ENCODE results near the gene LRRC14B.

The LRRC14B gene

DNA sequence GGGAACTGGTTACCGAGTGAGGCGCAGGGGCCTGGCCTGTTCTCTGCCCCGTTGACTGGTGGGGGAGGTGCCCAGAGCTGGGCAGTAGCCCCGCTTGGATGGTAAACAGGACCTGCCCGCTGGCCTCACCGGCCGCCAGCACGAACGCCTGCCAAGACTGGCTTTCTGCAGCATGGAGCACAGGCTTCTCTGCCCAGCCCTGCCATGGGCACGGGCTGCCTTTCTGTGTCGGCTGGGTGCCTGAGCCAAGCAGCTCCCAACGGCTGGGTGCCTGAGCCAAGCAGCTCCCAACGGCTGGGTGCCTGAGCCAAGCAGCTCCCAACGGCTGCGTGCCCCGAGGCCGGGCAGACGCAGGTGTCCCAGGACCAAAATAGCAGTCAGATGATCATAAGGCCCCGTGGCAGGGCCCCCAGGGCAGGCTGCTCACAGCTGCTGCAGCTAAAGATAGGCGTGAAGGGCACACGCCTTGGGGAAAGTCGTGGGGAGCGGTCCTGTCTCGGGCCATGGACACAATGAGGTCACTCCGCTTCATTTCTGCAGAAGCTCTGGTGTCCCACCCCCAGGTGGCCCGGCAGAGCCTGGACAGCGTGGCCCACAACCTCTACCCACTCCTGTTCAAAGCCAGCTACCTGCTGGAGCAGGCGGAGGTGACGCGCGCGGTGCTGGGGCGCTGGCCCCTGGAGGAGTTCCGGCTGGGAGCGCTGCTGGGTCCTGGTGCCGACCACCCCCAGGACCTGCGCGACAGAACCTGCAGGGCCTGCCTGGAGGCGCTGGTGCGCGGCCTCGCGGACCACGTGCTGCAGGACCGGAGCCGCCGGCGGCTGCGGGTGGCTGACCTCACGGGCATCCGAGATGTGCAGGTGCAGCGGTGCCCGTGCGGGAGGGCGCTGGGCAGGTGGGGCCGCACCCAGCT is at the start of gene LRRC14B:
LRRC14B (plus strand) TSS at position 460 of the 913 bp plus-strand sequence; CDS start at position 504, 44 bp downstream.
- no peak for DNase-seq

DNA sequence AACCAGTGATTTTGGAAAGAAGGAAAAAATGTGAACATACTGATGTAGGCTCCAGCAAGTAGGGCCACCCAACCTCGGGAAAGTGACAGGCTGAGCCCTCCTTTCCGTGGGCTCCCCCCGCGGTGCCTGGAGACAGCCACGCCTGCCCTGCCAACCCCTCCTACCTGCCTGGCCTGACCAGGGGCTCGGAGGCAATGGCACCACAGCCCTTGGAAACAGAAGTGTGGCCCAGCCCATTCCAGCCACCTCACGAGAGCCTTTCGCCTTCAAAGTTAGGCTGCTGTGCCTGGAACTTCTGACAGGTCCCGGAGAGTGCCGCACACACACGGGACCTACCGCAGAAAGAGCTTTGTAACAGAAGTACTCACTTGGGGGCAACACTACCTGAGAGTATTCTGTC is 49.5 kb upstream of the LRRC14B start:
- DNase-seq: no peak

DNA sequence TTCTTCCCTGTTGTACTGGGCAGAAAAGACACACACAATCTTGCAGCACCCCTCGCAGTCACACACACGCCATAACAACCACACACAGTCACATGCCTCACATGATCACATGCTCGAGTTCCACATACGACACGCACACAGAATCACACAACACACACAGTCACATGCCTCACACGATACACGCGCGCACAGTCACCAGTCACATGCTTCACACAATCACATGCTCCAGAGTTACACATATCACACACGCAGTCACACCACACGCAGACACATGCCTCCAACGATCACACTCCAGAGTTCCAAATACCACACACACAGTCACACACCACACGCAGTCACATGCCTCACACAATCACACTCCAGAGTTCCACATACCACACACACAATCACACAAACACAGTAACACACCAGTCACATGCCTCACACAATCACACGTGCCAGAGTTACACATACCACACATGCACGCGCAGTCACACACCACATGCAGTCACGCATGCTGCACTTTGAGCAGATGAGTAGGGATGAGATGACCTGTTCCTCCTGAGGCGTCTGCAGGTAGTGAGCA is 49.0 kb upstream of the LRRC14B start:
- DNase-seq: no peak

DNA sequence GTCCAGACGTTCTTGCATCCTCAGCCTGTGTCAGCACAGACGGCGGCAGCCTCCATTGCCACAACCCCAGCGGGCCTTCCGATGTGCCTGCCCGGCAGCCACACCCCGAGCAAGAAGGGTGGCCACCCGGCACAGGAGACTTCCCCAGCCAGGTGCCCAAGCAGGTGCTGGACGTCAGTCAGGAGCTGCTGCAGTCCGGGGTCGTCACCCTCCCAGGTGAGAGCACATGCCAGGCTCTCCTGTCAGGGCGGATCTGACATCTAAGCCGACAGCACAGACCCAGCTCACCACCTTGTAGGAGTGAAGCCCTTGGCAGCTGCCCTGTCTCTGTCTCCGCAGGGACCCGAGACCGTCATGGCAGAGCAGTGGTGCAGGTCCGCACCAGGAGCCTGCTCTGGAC is 48.3 kb upstream of the LRRC14B start:
- DNase-seq: no peak

- DNase-seq: no peak
These were observed 46.4 kb upstream of the LRRC14B start for GRCh38 chr5:144941-145340.

- DNase-seq: no peak
These were observed 45.5 kb upstream of the LRRC14B start for GRCh38 chr5:145585-146323.

DNA sequence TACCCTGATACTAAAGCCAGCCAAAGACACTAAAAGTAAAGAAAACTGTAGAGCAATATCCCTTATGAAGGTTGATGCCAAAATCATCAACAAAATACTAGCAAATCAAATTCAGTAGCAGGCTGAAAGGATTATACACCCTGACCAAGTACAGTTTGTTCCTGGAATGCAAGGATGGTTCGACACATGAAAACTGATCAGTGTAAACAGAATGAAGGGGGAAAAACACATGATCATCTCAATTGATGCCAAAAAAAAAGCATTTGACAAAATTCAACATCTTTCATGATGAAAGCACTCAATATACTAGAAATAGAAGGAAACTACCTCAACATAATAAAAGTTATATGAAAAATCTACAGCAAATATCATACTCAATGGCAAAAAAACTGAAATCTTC is 43.5 kb upstream of the LRRC14B start:
- DNase-seq: no peak

DNA sequence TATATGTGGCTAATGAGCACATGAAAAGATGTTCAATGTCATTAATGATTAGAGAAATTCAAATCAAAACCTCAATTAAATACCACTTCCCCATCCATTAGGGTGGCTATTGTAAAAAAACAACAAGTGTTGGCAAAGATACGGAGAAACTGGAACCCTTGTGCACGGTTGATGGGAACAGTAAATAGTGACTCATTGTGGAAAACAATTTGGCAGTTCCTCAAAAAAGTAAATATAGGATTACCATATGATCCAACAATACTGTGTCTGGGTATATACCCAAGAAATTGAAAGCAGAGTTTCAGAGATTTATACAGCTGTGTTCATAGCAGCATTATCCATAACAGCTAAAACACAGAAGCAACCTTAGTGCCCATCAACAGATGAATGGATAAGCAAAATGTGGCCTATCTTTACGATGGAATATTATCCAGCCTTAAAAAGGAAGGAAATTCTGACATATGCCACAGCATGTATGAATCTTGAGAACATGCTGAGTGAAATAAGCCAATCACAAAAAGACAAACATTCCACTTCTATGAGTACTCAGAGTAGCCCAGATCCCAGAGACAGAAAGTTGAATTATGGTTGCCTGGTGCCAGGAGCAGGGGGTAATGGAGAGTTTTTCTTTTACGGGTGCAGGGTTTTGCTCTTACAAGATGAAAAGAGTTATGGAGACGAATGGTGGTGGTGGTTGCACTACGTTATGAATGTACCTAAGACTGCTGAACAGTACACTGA is 41.4 kb upstream of the LRRC14B start:
- no peak for DNase-seq

DNA sequence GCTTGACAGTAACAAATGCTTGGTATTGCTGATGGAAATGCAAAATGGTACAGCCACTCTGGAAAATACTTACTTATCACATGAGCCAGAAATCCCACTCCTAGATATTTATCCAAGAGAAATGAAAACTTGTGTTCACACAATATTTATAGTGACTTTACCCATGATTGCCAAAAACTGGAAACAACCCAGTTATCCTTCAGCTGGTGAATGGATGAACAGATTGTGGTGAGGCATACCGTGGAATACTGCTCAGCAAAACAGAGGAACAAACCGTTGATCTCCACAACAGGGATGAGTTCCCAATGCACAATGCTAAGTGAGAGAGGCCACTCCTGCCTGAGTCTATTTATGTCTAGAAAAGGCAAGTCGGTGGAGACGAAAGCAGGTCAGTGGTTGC is 40.5 kb upstream of the LRRC14B start:
- DNase-seq: no peak

- DNase-seq: no peak
These were observed 39.2 kb upstream of the LRRC14B start for GRCh38 chr5:152077-152476.

DNA sequence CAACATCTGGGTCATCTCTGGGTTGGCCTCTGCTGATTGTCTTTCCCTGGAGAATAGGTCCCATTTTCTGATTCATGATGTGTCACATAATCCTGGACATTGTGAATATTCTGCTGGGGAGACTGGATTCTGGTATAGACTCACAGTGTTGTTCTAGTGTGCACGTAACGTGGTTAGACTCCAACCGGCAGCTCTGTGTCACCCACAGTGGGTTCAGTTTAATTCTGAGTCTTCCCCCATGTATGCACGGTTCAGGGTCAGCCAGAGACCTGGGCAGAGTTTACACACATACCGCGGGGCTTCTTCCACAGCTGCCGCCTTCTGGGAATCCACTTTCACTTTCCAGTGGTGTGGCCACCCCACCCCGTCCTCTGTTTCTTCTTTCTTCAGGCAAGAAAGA is 38.0 kb upstream of the LRRC14B start:
- DNase-seq: no peak

DNA sequence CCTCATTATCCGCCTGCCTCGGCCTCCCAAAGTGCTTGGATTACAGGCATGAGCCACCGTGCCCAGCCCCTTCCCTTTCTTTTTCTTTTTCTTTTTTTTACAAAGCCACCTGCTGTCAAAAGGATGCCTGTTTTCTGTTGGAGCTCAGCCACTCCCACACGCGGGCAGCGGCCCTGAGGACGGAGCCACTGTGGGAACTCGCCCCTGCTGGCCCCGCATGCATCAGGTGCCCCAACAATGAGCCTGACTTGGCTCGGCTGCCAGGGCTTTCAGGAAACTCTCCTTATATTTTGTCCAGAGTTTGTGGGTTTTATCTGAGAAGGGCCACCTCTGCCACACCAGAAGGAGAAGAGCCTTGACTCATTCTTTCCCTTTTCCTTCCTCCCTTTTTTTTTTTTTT is 37.1 kb upstream of the LRRC14B start:
- DNase-seq: no peak

DNA sequence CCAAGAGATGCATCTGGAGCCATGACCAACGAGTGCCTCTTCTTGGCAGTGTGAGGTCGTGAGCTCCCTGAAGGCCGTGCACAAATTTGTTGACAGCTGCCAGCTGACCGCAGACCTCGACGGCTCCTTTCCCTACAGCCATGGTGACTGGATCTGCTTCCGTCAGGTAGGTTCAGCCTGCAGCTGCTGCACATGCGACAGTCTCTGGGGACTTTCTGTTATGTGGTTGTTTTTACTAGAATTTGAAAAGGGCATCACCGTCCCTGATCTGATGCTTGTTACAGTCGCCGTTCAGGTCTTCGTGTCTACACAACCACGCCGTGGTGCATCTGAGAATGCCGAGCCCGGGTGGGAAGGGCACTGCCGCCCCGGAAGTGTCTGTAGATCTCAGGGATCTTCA is 36.5 kb upstream of the LRRC14B start:
- DNase-seq: no peak

- no peak for DNase-seq
These were observed 35.5 kb upstream of the LRRC14B start for GRCh38 chr5:155651-156410.

DNA sequence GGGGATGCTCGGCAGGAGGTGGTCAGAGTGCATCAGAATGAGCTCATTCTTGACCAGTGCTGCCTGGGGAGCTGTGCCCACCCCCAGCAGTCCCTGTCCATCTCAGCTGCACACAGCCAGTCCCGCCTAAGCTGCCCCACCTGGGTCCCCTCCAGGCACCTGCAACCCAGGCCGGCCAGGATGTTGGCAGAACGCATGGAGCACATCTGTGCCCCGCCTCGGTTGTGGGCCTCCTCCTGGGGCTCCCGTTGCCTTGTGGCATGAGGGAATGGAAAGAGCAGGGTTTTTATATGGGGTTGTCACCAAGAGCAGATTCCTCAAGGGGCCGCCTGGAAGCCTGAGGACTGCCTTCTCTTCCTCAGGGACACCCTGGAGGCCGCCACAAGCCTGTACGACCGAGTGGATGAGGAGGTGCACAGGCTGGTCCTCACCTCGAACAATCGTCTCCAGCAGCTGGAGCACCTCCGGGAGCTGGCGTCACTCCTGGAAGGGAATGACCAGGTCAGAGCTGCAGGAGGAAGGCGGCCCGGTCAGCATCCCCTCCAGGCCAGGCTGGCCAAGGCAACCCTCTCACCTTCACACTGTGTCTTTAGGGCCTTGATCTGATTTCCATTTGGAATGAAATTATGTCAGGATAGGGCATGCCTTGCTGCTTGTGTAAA is 34.8 kb upstream of the LRRC14B start:
- DNase-seq: no peak

DNA sequence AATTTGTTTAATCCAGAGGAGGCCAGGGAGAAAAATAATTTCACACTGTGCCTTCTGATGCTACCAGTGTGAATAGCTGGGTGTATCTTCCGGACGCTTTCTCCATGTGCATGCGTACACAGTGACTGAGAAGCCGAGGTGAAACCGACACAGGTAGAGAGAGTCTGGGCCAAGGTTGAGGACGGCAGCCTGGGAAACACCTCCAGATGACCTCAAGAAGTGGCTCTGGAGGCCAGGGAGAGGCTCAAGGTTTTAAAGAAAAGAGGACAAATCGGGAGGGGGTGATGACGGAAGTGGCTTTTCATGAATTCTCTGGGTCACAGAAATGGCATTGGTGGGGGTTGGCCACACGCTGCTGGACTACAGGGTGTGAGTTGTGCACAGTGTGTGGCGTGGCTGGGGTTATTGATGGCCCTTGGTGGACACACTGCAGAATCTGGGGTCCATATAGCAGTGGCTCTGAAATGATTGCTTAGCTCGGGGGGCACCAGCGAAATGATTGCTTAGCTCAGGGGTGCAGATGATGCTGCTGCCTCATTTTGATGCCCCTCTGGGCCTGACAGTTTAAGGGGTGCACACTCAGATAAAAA is 34.1 kb upstream of the LRRC14B start:
- DNase-seq: no peak

- DNase-seq: no peak
These were observed 33.5 kb upstream of the LRRC14B start for GRCh38 chr5:157801-158200.

DNA sequence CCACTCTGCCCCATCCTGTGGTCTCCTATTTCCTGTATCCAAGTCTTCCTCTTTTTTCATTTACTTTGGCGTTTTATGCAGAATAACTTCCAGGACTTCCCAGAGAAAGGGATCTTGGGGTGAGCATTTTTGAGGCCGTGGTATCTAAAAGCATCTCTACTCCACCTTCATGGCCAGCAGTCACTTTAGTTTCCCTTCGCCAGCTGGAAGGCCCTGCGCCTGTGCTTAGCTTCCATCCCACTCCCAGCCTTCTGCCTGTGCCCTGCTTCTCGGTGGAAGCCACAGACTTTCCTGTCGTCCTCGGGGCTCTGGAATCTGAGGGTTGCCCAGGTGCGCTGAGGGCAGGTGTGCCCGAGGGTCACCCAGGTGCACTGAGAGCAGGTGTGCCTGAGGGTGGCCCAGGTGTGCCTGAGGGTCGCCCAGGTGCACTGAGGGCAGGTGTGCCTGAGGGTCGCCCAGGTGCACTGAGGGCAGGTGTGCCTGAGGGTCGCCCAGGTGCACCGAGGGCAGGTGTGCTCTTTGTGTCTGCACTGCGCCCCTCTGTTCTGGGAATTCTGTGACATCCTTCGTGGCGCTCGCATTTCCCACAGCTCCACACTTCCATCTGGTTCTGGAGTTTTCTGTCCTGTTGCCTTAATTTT is 32.4 kb upstream of the LRRC14B start:
- no peak for DNase-seq

- DNase-seq: peak; percentile 6
These were observed 31.7 kb upstream of the LRRC14B start for GRCh38 chr5:159448-160172.

DNA sequence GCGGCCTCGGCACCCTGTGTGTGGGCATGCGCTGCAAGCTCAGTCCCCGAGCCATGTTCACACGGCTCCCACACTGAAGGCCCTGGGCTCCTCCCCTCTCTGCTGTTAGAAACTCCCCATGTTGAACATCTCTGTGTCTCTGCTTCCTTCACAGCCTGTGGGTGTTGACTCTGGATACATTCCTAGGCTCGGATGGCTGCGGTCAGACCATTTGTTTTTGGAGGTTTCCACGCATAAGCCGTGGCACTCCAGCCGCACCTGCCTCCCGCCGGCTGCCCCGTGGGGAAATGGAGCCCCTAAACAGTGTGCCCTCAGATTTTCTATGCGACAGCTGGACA is 31.2 kb upstream of the LRRC14B start:
- DNase-seq: no peak
